T follicular helper cell (primary cell): ENCODE data around the gene RPRD2.
"Not testable (repeated sequence)": the region's sequence is repeated elsewhere in the genome, so short reads cannot be mapped to it uniquely, and the experiment has no call there.

Experiments used
- DNase-seq: peaks from one replicate; pipeline ENCODE4 v3.0.0-alpha.2; 2020; ENCODE audit warnings: low read depth
- total RNA-seq, 2 experiments: gene quantifications; one replicate each; lab custom pipeline; 2026; lab: John Stamatoyannopoulos, UW

RPRD2 gene
- total RNA-seq: 26.5 to 70.1 reads per million in 2 experiments

DNA sequence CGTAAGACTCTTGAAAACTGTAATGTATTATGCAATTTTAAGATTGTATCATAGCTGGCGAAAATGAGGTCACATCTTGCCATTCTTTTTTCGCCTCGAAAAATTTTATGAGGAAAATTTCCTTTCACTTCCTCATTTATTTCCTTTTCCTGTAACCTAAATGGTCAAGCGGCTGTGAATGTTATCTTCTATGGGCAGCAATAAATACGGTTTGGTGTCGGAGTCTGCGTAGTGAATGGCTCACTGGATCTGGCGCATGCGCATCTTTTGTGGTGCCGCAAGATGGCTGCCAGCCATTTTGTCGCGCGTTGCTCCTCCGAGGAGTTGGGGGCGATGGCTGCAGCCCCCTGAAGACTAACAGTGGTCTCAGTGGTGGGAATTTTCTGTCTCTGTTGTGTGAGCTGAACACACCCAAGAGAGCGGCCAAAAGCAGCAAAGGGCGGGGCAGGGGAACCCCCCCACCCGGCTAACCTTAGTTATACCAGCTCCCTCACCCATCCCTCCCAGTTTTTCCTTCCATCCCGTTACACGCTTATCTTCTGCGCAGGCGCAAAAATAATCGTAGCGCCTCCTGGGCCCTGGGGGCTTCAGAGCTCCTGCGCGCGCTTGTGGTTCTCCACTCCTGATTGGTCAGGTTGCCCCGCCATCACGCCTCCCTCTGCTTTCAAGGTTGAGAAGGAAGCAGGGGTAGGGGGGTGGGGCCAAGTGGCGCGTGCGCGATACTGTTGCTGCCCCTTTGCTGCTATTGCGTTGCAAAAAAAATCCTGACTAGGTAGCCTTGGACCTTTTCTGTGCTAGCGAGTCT is at the start of gene RPRD2:
RPRD2 (plus strand) TSS at position 722 of the 805 bp plus-strand sequence. CDS start 568 bp downstream, outside the sequence.
- DNase-seq: peak; percentile 99

GRCh38 chr1:150314691-150315090 is 49.3 kb upstream of the RPRD2 start:
- not testable (repeated sequence) for DNase-seq

GRCh38 chr1:150320667-150320978 is 43.3 kb upstream of the RPRD2 start:
- DNase-seq: no peak

- DNase-seq: no peak
These were observed 42.2 kb upstream of the RPRD2 start for GRCh38 chr1:150321826-150322166.

DNA sequence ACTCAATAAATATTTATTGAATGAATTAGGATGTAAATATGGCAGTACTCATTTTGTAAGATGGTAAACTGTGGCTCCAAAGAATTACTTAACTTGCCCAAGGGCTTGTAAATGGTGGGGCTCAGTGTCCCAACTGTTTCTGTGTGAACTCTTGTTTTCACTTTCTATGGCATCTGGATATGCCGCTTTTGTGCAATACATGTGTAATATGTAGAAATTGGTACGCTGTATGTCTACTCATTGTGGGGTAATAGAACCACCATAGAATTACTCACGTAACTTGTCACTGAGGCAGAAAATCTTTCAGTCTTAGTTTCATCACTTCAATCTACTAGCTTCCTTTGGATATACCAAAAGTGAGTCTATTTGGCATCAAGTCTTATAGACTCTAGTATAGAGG is 41.6 kb upstream of the RPRD2 start:
- no peak for DNase-seq

- DNase-seq: no peak
These were observed 31.2 kb upstream of the RPRD2 start for GRCh38 chr1:150332651-150333290.

GRCh38 chr1:150346316-150346715 is 17.6 kb upstream of the RPRD2 start:
- DNase-seq: no peak

DNA sequence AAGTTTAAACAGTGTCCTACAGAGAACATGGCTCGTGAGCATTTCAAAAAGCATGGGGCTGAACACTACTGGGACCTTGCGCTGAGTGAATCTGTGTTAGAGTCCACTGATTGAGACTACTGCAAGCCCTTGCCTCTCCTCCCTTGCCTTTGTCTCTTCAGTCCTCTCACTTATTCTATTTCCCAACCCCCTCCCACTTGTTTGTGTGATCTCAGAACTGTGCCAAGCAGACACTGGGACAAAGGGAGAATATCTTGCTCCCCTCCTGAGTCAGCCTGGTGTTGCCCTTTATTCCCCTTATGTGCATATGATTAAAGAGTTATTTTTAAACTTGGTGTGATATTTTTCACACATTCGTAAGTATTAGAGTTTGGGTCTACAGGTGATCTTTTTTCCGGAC is 11.1 kb upstream of the RPRD2 start:
- no peak for DNase-seq

- no peak for DNase-seq
These were observed 1.1 kb upstream of the RPRD2 start for GRCh38 chr1:150362721-150363425.

DNA sequence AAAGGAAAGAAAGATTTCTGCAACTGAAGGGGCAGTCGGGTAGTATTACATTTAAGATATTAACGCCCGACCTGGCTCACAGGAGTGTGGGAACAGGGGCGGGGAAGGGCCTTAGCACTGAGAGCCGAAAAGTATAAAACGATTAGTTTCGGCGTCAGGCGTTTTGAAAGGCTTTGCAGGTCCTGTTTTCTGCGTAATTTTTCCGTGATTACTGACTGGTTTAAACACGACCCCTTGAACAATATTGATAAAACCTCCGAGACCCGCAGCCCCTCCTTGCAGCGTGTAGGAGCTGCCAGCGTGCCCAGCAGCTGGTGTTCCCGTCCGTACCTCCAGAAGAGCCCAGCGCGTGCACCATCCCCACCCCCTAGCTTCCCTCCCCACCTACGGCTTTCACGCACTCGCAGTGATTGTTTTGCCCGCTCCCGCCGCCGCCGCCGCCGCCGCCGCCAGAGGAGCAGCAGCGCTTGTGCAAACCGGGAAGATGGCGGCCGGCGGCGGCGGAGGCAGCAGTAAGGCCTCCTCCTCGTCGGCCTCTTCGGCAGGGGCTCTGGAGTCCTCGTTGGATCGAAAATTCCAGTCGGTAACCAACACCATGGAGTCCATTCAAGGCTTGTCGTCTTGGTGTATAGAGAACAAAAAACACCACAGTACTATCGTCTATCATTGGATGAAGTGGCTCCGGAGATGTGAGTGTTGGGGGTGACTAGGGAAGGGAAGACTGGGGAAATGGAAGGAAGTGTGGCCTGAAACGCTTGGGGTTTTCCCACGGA is 470 bp downstream of the RPRD2 start:
- DNase-seq: peak; percentile 79

GRCh38 chr1:150365941-150366340 is 2.0 kb downstream of the RPRD2 start:
- DNase-seq: no peak

DNA sequence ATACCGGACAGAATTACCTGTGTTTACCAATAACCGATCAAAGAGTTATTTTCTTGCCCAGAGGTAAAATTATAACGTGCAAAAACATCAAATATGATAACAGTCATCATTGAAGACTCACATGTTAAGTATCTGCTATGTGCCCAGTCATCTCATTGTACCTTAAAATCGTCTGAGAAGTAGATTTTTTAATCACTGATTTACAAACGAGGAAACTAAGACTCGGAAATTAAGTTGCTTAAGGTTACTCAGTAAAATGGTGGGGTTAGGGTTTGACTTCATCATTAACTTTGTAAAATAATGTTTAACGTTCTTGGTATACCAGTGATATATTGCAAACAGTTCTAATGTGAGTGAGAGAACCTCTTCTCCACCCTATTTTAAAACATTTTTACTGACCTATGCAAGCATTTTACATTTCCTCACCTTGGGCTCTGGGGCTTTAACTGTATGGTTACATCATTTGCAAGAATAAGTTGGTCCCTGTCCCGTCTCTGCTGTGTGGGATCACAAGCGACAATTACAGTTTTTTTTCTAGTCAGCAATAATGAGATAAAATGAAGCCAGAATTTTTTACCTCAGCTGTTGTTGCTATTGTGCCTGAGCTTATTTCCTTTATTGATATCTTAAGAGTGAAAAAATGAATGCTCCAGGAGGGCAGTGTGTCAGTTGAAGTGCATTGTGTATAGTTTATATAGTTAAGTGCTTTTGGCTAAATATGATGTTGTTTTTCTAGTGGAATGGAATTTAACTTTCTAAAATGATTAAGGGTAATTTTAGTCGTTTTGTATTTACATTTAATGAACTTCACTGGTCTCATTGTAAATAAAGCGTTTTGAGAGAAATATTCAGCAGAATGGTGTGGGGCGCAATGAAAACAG is 2.7 kb downstream of the RPRD2 start:
- no peak for DNase-seq

GRCh38 chr1:150371110-150371509 is 7.2 kb downstream of the RPRD2 start:
- DNase-seq: no peak

GRCh38 chr1:150372580-150372979 is 8.6 kb downstream of the RPRD2 start:
- DNase-seq: no peak

DNA sequence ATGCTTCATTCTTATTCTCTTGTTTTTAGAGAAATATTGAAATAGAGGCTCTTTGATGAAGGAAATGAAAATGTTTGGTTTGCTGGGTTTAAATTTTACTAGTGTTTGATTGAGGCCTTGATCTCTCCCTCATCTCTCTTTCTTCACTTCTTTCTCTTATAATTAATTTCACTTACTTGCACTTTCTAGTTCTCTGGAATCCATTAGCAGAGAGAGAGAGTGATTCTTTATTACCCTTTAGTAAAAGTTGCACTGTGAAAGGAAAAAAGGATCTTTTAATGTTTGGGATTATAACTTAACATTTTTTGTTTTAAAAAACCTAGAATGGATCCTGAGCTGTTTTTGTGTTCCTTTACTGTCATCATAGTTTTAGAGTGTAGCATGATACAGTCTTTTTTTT is 12.2 kb downstream of the RPRD2 start:
- DNase-seq: no peak

DNA sequence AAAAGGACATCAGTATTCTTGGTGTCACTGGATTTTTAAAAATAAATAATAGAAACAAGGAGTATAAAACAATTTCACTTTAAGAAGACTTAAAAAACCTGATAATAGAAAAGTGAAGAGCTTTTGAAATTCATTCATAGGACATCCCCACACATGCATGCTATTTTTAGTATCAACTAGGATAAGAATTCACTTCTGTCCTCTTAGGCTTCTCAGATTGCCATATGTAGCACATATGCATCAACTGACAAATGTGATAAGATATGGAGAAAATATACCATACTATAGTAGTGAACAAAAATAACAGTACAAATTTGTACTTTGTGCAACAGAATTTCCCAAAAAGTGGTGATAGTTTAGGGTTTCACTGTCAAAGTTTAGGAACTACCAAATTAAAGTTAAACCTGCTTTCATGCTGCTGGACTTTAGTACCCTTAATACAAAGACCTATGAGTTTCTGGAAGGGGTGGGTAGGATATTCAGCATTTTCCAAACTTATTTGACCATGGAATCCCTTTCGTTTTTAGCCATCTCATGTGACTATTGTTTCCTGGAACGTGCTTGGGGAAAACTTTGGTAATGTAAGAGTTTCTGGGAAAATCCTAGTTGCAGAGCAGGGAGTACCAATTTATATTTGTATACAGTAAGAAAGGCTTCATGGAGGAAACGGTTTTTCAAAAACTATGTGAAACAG is 19.8 kb downstream of the RPRD2 start:
- DNase-seq: no peak

GRCh38 chr1:150385537-150386445 is 21.8 kb downstream of the RPRD2 start:
- no peak for DNase-seq

DNA sequence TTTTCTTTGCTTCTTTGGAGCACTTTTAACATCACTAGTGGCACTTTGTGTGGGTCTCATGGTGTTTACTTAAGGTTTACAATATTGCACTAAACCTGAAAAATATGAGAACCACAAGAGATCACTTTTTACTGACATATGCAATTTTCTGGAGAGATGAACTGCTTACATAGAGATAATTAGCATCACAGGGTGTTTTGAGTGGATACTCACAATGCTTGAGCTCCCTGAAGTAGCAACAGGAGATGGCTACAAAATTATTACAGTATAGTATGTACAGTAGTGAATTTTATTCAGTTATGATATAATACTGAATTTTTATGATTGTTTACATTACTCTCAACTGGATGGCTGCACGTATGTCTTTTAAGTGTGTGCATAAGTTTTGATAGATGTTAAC is 22.6 kb downstream of the RPRD2 start:
- DNase-seq: no peak

GRCh38 chr1:150387200-150387599 is 23.3 kb downstream of the RPRD2 start:
- DNase-seq: no peak

GRCh38 chr1:150388241-150388640 is 24.3 kb downstream of the RPRD2 start:
- no peak for DNase-seq
